ENCODE data around the gene KRTAP19-6.
"Not testable (repeated sequence)": the region's sequence is repeated elsewhere in the genome, so short reads cannot be mapped to it uniquely, and the experiment has no call there.

Gene KRTAP19-6, protein sequence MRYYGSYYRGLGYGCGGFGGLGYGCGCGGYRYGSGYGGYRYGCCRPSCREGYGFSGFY

DNA sequence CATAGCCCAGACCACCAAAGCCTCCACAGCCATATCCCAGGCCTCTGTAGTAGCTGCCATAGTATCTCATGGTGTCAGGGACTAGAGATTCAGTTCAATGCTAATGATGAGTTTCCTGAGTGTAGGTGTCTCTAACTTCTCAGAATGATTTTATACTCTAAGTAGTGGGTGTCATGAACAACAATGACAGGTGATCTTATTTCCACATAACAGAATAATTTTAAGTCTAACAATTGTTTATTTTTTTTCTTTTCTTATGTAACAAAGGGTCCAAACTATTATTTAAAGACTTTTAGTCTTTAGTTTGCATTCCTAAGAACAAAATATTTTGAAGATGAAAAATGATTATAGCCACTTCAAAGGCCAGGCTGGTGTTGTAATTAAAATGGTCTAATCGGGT lies at the start of gene KRTAP19-6:
Gene KRTAP19-6 (minus strand): TSS at position 101 of the 400 bp plus-strand sequence. CDS start 31 bp downstream, at position 70.
- no peak for DNase-seq (ENCODE audit: low read depth)

DNA sequence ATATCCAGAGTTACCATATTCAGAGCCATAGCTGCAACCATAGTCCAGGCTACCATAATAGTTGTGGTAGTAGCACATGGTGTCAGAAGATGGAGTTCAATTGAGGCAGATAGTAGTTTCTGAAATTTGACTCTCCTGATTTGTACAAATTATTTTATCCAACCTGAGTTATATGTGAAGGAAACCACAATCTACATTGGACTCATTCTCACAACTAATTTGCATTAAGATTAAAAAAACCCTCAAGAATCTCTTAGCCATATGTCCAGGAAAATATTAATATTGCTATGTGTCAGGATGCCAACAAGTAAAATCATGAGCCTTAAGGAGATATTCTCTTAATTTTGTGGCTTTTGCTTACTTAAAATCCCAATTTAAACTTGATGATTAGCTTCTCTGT lies 48.6 kb upstream of the KRTAP19-6 start, which contains the start of gene KRTAP22-2:
Gene KRTAP22-2 (minus strand): TSS at position 101 of the 400 bp plus-strand sequence.
- DNase-seq (ENCODE audit: low read depth): no peak

DNA sequence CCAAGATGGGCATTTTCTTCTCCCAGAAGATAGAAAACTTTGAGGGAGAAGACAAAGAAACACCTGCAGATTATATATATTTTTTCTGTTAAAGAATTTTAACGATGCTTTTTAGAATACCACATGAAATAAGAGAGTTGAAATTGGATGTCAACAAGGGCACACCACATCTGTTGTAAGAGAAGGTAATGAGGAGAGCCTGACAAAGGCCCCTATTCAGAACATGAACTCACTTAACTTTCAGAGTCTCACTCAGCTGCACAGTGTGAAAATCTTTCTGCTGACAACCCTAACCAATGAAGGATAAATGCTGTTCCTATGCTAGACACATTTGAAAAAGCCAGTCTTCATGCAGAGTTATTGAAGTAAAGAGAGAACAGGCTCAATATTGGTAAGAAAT lies 41.2 kb upstream of the KRTAP19-6 start:
- no peak for DNase-seq (ENCODE audit: low read depth)

DNA sequence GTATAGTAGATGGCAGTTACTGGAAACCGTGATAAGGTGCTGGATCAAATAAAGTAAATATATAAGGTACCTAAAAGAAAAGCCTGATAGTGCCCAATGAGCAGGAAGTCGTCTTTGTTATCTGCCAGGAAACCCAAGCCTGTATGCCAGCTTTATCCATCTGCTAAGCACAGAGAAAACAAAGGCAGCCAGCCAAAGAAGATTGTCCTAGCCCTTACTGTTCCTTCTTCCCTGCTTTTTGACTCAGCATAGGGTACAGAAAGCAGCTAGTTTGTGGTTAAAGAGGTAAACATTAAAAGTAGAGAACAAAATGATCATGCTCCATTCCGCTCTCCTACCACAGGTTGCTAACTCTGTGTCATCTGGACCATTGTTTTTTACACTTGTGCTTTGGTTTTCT lies 38.5 kb upstream of the KRTAP19-6 start:
- DNase-seq (ENCODE audit: low read depth): no peak

DNA sequence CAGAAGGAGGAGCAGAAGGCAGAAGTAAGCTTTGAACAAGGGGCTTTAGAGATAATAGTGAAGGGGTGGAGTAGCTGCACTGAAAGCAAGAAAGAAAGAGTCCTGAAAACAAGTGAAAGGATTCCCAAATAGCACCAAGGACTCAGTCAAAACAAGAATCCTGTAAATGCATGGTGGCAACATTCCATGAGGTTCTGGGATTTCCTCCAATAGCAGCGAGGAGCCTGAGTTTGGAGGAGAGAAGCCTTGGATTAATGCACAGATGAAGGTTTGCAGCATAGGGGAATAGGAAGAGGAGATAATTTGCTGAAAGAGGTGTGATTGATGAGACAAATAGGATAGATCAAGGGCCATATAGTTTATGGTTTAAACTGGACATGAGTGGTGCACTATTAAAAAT lies 37.7 kb upstream of the KRTAP19-6 start:
- DNase-seq (ENCODE audit: low read depth): no peak

DNA sequence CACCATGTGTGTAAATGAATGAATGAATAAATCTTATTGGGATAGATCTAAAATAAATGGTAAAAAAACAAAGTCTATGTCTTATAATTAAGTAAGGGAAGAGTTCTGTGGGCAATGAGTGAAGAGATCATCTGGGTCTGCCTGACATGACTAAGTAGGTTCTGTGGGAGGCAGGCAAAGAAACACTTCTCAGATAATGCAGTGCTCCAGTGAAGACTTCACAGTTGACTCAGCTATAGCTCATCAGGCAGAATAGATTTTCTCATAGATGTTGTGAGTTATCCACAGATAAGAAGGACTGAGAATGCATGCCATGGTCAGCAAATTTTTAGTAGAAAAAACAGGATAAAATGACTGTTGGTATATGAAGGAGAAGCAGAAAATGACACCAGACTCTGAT lies 36.1 kb upstream of the KRTAP19-6 start:
- no peak for DNase-seq (ENCODE audit: low read depth)

DNA sequence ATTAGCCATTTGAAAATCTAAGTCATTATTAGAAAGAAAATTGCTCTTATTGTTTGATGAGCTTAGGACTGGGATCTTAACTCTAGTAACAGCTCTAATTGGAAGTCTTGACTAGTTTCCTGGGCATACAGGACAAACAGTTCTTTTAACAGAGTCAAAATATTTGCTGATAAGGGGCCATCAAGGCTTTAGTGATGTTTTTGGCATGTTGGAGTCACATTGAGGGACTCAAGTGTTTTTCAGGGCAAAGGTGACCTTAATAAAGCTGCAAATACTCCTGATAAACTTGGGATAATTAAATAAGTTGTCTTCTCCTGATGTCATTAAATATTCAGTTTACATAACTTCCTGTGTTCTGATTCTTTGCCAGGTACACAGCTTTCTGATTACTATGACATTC lies 26.0 kb upstream of the KRTAP19-6 start:
- no peak for DNase-seq (ENCODE audit: low read depth)

DNA sequence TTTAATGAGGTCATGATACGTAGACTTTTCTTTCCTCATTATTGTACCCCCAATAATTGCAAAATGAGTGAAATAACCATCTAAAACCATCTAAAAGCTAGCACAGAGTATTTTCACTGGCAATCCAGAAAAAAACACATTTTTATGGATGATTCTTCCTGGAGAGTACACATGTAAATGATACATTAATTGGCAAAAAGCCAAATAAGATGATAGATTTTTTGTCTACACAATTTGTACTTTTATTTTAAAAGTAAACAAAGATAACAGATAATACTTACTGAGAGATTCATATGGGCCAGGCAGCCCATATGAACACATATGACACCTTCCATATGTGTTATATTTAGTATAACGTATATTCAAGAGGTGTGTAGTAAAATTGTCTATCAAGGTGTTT lies 22.0 kb upstream of the KRTAP19-6 start:
- no peak for DNase-seq (ENCODE audit: low read depth)

DNA sequence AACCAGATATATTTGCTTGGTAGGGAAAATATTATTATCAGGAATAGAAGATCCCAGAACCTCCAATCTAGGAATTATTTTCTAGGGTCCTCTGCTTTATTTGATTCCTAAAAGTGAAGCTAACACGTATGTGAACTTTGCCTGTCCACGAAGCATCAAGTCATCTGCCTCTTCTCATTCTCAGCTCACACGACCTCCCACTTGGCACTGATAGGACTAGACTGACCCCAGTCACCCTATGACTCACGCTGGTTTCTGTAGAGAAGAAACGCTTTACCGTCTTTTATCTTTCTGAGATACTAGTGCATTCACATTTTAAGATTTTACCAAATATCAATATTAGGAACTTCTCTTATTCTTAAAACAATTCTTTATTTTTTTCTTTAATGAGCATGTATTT lies 21.4 kb upstream of the KRTAP19-6 start:
- DNase-seq (ENCODE audit: low read depth): no peak

DNA sequence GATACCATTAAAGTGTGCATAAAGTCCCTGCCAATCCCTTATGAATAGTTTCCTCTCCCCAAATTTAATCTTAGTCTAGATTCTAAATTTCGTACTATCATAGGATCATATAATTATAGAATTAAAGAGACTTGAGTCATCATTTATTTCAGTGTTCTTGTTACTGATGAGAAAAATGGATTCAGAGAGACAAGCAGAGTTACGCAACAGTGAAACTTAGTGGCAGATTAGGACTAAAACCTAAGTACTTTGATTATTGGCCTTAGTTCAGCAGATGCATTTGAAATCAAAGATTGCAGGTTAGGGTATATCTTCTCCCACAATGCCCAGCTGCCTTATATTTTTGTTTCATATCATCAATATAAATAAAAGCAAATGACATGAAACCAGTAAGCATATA lies 20.3 kb upstream of the KRTAP19-6 start:
- DNase-seq (ENCODE audit: low read depth): no peak

DNA sequence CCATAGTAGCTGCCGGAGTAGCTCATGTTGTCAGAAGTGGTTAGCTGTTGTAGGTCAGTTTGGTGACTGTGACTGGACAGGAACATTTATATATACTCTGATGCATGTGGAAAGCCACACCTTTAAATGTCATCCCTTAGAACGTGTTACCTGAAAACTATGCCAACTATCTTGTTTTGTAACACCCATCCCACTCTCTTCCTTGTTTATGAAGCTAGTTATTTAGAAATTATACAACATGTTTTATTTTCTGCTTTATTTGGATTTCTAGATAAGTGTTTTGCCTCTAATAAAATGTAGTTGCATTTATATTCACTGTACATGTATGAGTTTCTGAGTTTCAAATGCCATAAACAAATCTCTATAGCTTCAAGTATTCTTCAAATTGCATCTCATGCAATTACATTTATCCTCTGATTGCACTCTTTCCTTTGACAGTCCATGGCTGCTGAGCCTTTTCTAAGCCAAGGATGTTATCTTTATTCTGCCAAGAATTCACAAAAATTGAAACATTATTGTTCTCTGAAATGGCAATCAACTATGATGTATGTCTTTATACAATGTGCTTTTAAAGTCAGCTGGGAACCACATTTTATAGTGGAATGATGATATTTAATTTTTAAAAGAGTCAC lies 19.7 kb upstream of the KRTAP19-6 start, which contains the start of gene KRTAP19-7:
Gene KRTAP19-7 (minus strand): TSS at position 51 of the 632 bp plus-strand sequence. CDS start 25 bp downstream, at position 26.
- no peak for DNase-seq (ENCODE audit: low read depth)

DNA sequence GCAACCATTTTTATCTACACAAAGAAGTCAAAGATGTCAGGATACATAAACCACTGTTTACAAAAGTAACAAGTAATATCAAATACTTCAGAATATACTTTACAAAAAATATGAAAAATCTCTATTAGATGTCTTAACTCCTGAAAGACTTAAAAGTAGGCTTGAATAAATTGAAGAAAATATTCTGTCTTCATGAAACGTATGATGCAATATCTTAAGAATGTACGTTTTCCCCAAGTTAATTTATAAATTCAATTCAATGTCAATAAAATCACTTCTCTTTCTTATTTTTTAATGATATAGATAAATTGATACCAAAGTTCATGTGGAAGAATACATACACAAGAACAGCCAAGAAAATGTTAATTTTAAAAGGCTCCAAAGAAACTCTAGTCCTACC lies 13.4 kb upstream of the KRTAP19-6 start:
- DNase-seq (ENCODE audit: low read depth): no peak

DNA sequence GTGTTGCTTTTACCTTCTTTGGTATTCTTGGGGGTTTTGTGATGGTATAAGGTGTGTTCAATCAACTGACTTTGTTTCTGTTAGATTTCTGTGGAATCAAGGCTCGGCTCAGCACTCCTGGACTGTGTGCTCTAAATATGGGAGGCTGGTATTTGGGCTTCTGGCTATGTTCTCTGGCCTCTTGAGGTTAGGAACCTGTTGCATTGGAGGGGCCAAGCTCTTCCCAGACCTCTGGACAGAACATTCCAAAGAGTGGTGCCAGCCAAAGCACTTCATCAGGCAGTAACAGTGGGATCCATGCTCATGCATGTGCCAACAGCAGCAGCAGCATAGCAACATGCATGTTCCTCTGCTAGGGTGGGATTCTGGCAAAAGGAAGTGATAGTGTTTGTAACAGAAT lies 11.1 kb upstream of the KRTAP19-6 start:
- DNase-seq (ENCODE audit: low read depth): no peak

DNA sequence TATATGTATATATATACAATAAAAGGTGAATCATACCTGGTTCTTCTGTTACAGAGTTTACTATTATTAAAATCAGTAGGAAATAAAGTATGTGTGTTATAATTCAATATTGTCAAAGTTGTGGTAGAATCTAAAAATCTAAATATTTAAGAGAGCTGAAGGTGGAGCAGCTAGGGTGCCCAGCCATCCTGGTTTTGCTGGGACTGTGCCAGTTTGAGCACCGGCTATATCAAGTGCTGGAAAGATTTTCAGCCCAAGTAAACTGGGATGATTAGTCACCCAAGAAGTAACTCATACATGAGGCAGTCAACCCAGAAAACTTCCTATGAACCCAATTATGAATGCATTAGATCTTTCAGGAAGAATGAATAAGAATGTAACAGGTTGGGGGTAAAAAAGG lies 22.8 kb downstream of the KRTAP19-6 start:
- DNase-seq (ENCODE audit: low read depth): no peak

DNA sequence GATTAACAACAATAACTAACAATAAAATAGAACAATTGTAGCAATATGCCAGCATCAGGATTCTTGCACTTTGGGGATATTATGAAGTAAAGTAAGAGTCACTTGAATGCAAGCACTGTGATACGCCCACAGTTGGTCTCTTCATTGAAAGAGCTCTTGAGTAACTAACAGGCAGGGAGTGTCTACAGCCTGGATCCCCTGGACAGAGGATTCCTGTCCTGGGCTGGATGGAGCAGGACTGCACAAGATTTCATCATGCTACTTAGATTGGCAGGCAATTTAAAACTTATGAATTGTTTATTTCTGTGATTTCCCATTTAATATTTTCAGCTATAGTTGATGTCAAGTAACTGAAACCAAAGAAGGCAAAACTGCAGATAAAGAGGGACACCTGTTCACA lies 26.0 kb downstream of the KRTAP19-6 start:
- DNase-seq (ENCODE audit: low read depth): no peak

DNA sequence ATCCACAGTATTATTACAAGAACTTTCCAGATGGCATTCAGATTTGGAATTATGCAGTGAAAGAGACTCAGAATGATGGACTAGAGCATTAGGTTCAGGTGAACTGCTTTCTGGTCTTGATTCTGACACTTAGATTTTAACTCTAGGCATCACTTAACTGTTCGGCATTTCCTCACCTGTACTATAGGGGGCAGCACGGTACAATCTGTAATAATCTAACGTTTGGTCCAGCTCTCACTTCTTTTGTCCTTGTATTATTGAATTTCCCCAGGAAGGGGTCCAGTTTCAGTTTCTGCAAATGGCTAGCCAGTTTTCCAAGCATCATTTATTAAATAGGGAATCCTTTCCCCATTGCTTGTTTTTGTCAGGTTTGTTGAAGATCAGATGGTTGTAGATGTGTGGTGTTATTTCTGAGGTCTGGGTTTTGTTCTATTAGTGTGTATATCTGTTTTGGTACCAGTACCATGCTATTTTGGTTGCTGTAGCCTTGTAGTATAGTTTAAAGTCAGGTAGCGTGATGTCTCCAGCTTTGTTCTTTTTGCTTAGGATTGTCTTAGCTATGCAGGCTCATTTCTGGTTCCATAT lies 36.0 kb downstream of the KRTAP19-6 start:
- DNase-seq (ENCODE audit: low read depth): not testable (repeated sequence)

DNA sequence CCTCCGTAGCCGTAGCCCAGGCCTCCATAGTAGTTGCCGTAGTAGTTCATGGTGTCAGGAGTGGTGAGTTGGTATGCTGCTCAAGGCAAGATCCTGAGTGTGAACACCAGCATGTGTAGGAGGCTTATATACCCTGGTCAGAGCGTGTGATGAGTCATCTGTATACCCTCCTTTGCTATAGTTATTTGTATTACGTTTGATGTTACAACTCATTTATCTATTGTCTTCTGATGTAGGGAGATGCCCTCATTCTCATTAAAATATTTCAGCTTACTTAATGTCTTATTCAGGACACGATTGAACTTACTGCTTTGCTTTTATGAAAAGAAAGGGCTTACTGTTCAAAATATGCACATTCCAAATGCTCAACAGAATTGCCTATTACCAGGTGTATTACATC lies 39.6 kb downstream of the KRTAP19-6 start, which contains the start of gene KRTAP19-5:
Gene KRTAP19-5 (minus strand): TSS at position 101 of the 400 bp plus-strand sequence. CDS start 51 bp downstream, at position 50.
- no peak for DNase-seq (ENCODE audit: low read depth)

DNA sequence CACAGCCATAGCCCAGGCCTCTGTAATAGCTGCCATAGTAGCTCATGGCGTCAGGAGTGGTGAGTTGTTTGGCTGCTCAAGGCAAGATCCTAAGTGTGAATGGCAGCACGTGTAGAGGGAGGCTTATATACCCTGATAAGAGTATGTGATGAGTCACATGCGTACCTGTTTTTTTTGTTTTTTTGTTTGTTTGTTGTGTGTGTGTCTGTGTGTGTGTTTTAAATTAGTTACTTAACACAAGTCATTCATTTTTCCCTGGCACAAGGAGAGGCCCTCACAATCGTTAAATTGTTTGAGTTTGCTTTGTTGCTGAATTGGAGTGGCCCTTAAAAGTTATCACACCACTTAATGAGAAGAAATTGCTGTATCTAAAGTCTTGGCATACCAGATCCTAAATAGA lies 44.6 kb downstream of the KRTAP19-6 start, which contains the start of gene KRTAP19-4:
Gene KRTAP19-4 (minus strand): TSS at position 101 of the 400 bp plus-strand sequence. CDS start 55 bp downstream, at position 46.
- DNase-seq (ENCODE audit: low read depth): no peak

DNA sequence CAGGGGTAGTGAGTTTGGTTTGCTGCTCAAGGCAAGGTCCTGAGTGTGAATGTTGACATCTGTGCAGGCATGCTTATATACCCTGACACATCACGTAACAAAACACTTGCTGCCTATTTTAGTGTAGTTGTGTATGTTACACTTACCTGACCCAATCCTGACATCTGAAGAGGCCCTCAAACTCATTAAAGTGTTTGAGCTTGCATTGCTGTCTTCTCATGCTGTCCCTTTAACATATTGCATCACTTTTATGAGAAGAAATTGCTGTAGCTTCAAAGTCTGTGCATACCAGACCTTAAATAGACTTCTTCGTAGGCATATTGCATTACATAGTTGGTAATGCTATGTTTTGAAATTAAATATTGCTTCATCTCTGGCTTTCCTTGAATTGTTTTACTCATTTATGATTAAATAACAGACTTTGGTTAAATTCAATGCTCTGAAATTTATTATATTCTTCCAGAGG lies 49.7 kb downstream of the KRTAP19-6 start, which contains the start of gene KRTAP19-3:
Gene KRTAP19-3 (minus strand): TSS at position 51 of the 466 bp plus-strand sequence. CDS start 56 bp downstream, outside the sequence.
- no peak for DNase-seq (ENCODE audit: low read depth)

All from T-helper 22 cell (primary cell).